ENCODE measurements around the gene IL10. TPM values are rescaled to one million over a fixed set of nuclear protein-coding genes. Genes with fewer than 3 reads are reported as not detected.

The IL10 gene
- total RNA-seq, 1 donor from 2014 or later, result 0.67 TPM

- no peak for ATAC-seq
- Histone ChIP-seq H3K4me1 (peaks cover 38% of the 10 kb centered on the region), H3K36me3 (peaks cover 44% of the 10 kb centered on the region), H3K27ac (no peak overlapping the region), H3K9me3 (no peaks in the 10 kb centered on the region), H3K27me3 (no peaks in the 10 kb centered on the region), H3K4me3 (no peak overlapping the region)
- intact Hi-C loops (cut with DNase I), result no loop called here
- DNase-seq, result no peak
- TF ChIP-seq, protein P1, sequence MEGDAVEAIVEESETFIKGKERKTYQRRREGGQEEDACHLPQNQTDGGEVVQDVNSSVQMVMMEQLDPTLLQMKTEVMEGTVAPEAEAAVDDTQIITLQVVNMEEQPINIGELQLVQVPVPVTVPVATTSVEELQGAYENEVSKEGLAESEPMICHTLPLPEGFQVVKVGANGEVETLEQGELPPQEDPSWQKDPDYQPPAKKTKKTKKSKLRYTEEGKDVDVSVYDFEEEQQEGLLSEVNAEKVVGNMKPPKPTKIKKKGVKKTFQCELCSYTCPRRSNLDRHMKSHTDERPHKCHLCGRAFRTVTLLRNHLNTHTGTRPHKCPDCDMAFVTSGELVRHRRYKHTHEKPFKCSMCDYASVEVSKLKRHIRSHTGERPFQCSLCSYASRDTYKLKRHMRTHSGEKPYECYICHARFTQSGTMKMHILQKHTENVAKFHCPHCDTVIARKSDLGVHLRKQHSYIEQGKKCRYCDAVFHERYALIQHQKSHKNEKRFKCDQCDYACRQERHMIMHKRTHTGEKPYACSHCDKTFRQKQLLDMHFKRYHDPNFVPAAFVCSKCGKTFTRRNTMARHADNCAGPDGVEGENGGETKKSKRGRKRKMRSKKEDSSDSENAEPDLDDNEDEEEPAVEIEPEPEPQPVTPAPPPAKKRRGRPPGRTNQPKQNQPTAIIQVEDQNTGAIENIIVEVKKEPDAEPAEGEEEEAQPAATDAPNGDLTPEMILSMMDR (IDR thresholded peaks at IDR 0.05), result no peak
These were observed 44.2 kb downstream of the IL10 start for GRCh38 chr1:206727981-206728696.

DNA sequence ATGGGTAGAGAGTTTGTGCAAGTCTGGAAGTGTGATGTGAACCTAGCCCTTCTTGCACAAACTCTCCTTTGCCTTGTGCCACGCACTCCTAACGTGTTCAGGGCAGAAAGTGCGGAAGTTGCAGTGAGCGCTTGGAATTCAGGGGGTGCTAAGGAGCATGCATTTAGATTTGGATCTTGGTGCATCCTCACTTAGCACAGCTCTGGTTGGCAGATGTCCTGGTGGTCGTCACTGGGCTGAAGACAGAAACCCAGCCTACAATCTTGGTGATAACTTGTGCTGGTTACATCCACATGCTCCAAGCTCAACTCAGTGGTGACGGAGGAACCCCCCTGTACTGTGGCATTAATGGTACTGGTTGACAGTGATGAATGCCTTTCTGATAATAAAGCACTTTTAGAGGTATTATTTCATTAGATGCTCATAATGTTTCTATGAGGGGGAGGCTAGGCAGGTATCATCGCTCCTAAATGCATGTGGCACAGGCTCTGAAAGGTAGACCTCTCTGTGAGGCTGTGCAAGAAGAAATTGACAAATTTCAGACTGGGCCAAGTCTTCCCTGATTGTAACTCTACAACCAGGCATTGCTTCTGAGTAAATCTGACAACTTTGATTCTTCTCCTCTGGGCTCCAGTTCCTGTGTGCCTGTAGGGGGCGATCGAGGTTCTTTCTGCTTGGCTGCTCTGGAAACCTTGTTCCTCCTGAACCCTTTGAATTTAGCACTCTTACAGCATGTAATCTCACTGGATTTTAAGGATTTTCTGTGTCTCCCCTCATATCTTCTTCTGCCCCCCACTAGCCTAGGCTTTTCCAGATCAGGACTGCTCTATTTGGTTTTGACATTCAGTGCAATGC, 47.0 kb downstream of the IL10 start:
- Histone ChIP-seq H3K9me3 (no peaks in the 10 kb centered on the region), H3K27me3 (no peaks in the 10 kb centered on the region), H3K36me3 (peaks cover 16% of the 10 kb centered on the region), H3K4me1 (peaks cover 47% of the 10 kb centered on the region), H3K4me3 (no peak overlapping the region), H3K27ac (no peak overlapping the region)
- intact Hi-C loops (cut with DNase I), result no loop called here
- TF ChIP-seq, protein P1 (IDR thresholded peaks at IDR 0.05), result peak; percentile 64
- peak; percentile 39 for ATAC-seq
- peak; percentile 7 for DNase-seq

DNA sequence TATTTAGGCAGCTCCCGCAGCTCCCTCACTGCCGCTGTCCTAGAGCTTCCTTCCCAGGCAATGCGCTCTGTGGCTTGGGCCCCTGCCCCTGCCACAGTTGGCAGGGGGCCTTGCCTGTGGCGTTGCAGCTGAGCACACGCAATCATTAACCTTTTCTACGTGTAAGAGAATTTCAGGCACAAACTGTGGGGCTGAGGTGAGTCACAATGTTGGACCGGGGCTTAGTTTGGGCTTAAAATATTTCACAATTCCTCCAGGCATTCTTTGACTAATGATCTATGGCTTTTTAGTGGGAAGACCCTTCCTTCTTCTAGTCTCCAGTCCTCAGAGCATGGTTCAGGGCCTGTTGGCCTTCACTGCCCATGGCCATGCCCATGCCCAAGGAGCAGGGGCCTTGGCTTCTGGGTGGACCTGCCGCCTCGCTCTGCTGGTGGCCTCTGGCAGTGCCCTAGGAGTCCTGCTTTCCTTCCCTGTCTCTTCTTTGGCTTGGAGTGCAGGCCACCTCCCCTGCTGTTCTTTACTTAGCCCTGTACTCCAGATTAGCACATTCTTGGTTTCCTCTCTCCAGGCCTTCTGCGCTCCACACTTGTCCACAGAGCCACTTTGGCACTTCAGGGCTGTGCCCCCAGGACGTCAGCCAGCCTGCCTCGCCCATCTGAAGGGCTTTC, 48.4 kb downstream of the IL10 start:
- H3K27me3 ChIP-seq, result no peaks in the 10 kb centered on the region
- ATAC-seq, result peak; percentile 91
- H3K36me3 ChIP-seq, result peaks cover 2% of the 10 kb centered on the region
- peak; percentile 86 for DNase-seq
- H3K4me3 ChIP-seq, result no peak overlapping the region
- peak overlapping the region; percentile 83 for H3K27ac ChIP-seq
- H3K4me1 ChIP-seq, result peaks cover 47% of the 10 kb centered on the region
- TF ChIP-seq, protein P1 (IDR thresholded peaks at IDR 0.05), result no peak
- intact Hi-C loops (cut with DNase I), result no loop called here
- H3K9me3 ChIP-seq, result no peaks in the 10 kb centered on the region

GRCh38 chr1:206723462-206723804, 48.9 kb downstream of the IL10 start:
- peaks cover 47% of the 10 kb centered on the region for H3K4me1 ChIP-seq
- no peaks in the 10 kb centered on the region for H3K27me3 ChIP-seq
- H3K27ac ChIP-seq, result peak overlapping the region; percentile 83
- no peaks in the 10 kb centered on the region for H3K9me3 ChIP-seq
- intact Hi-C loops (cut with DNase I), result no loop called here
- no peak overlapping the region for H3K4me3 ChIP-seq
- TF ChIP-seq, protein P1 (IDR thresholded peaks at IDR 0.05), result no peak
- ATAC-seq (no peak), DNase-seq (no peak)
- no peaks in the 10 kb centered on the region for H3K36me3 ChIP-seq

DNA sequence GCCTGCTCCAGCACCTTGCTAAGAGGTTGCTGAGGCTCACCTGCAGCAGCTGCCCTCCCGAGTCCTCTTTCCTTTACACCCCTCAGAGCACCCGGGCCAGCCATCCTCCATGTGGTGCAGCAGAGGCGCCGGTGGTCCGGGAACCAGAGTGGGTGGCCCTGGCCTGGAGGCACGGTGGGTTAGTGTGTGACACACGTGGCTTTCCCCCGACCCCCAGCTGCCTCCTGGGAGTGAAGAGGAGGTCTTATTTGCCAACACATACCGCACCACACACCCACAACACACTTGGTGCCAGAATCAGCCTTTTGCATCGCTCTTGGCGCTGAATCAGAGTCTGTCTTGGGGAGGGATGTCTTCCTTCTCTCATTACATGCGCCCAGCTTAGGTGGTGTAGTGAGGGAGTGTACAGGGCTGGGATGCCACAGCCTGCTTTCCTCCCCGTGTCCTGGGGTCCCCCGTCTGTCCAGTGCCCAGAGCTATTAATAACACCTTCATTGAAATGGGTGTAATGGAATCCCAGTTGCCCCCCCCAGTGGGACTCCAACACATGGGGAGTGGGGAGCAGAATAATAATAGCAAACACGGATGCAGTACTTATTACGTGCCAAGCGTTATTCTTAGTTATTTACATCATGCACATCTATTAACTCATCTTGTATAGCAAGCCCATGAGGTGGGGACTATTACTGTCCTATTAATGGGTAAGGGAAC, 49.4 kb downstream of the IL10 start:
- H3K4me1 ChIP-seq, result peaks cover 49% of the 10 kb centered on the region
- no peaks in the 10 kb centered on the region for H3K27me3 ChIP-seq
- DNase-seq (peak; percentile 52), ATAC-seq (no peak)
- no peaks in the 10 kb centered on the region for H3K36me3 ChIP-seq
- H3K9me3 ChIP-seq, result no peaks in the 10 kb centered on the region
- H3K4me3 ChIP-seq, result no peak overlapping the region
- intact Hi-C loops (cut with DNase I), result no loop called here
- TF ChIP-seq, protein P1 (IDR thresholded peaks at IDR 0.05), result no peak
- H3K27ac ChIP-seq, result peak overlapping the region; percentile 83
